ENCODE results near the gene TNFSF11. TPM values are rescaled to one million over a fixed set of nuclear protein-coding genes. Genes with fewer than 3 reads are reported as not detected.

The TNFSF11 gene
- total and polyA plus RNA-seq, 12 donors = not detected

GRCh38 chr13:42595253-42595571 lies 21.3 kb downstream of the TNFSF11 start:
- no peaks in the 10 kb centered on the region for H3K36me3 ChIP-seq
- WGBS, 2 donors = 62 to 65% methylated on average over 4 of the region's 4 CpGs
- no peak overlapping the region for H3K4me3 ChIP-seq
- H3K9me3 ChIP-seq = no peaks in the 10 kb centered on the region
- H3K27me3 ChIP-seq = peaks cover 0 to 35% (median 10%) of the 10 kb centered on the region in 7 donors
- DNase-seq (no peak), ATAC-seq (no peak)
- TF ChIP-seq CTCF (IDR thresholded peaks at IDR 0.05) = no peak
- no peak overlapping the region for H3K27ac ChIP-seq
- intact Hi-C loops (cut with DNase I) = loop anchor here in 6 of 10 donors (5.0 to 10.0 kb wide), 6 partner anchors 217 to 1277 kb away; no protein-coding TSS in a partner anchor
- H3K4me1 ChIP-seq = peaks cover 0 to 9% (median 0%) of the 10 kb centered on the region in 9 donors

- no peak overlapping the region for H3K27ac ChIP-seq
- H3K4me1 ChIP-seq = peaks cover 0 to 9% (median 0%) of the 10 kb centered on the region in 9 donors
- intact Hi-C loops (cut with DNase I) = loop anchor here in 6 of 10 donors (5.0 to 10.0 kb wide), 6 partner anchors 215 to 1275 kb away; no protein-coding TSS in a partner anchor
- no peaks in the 10 kb centered on the region for H3K36me3 ChIP-seq
- TF ChIP-seq CTCF (IDR thresholded peaks at IDR 0.05) = no peak
- peaks cover 0 to 24% (median 2%) of the 10 kb centered on the region in 7 donors for H3K27me3 ChIP-seq
- no peaks in the 10 kb centered on the region for H3K9me3 ChIP-seq
- ATAC-seq = no peak
- WGBS, 2 donors = 87 to 89% methylated on average over 4 of the region's 4 CpGs
- no peak for DNase-seq
- no peak overlapping the region for H3K4me3 ChIP-seq
Measured at GRCh38 chr13:42597505-42597904, 23.6 kb downstream of the TNFSF11 start.

- Histone ChIP-seq H3K27ac (no peak overlapping the region), H3K4me3 (no peak overlapping the region), H3K4me1 (no peaks in the 10 kb centered on the region), H3K36me3 (no peaks in the 10 kb centered on the region), H3K27me3 (peaks cover 0 to 24% (median 0%) of the 10 kb centered on the region in 7 donors), H3K9me3 (no peaks in the 10 kb centered on the region)
- intact Hi-C loops (cut with DNase I) = loop anchor here in 1 of 10 donors (10.0 kb wide), 1 partner anchor 534 kb away; no protein-coding TSS in a partner anchor
- no peak for ATAC-seq
- 37 to 63% methylated on average over 1 of the region's 1 CpG for WGBS, 2 donors
- DNase-seq = no peak
- TF ChIP-seq CTCF (IDR thresholded peaks at IDR 0.05) = no peak
Measured at GRCh38 chr13:42600943-42601342, 27.0 kb downstream of the TNFSF11 start.

- DNase-seq (no peak), ATAC-seq (no peak)
- 83 to 89% methylated on average over 1 of the region's 1 CpG for WGBS, 2 donors
- H3K4me3 ChIP-seq = no peak overlapping the region
- H3K27me3 ChIP-seq = peaks cover 0 to 16% (median 0%) of the 10 kb centered on the region in 7 donors
- H3K4me1 ChIP-seq = no peaks in the 10 kb centered on the region
- intact Hi-C loops (cut with DNase I) = loop anchor here in 1 of 10 donors (10.0 kb wide), 1 partner anchor 532 kb away; no protein-coding TSS in a partner anchor
- no peak for TF ChIP-seq CTCF (IDR thresholded peaks at IDR 0.05)
- H3K27ac ChIP-seq = no peak overlapping the region
- H3K36me3 ChIP-seq = no peaks in the 10 kb centered on the region
- no peaks in the 10 kb centered on the region for H3K9me3 ChIP-seq
Measured at GRCh38 chr13:42602906-42603305, 29.0 kb downstream of the TNFSF11 start.

Data from heart right ventricle (tissue), 16 donors.